A673 (cell line): ENCODE results near the gene TENM3. TPM values are rescaled to one million over a fixed set of nuclear protein-coding genes. Genes with fewer than 3 reads are reported as not detected.

ENCODE experiments used
- BruUV-seq: library from RNA; stranded (reverse); fragments of 400-500 nt; replicated peaks from 2 replicates; lab custom pipeline; 2021; lab: Mats Ljungman, UMichigan
- CTCF ChIA-PET: fragments of 300-600 bp; sonication (Branson Sonifier 250); formaldehyde crosslinking; loops from one replicate; lab custom pipeline; 2022; ENCODE audit warnings: antibody characterized with exemption; lab: Charles Lee
- POLR2A ChIA-PET: fragments of 300-600 bp; sonication (Branson Sonifier 250); formaldehyde crosslinking; loops from one replicate; lab custom pipeline; 2022; ENCODE audit warnings: antibody characterized with exemption; ENCODE audit not compliant: low non-redundant PET; lab: Charles Lee
- DNase-seq: peaks from one replicate; pipeline ENCODE4 v3.0.0-alpha.2; 2015; ENCODE audit warnings: low spot score
- H3K27ac ChIP-seq: fragments of 200-600 bp; sonication (generic); 2 replicates; pipeline ENCODE4 v1.5.1; 2016; ENCODE audit warnings: mixed run types, low read depth, mild to moderate bottlenecking, mixed read lengths, antibody characterized with exemption, low read length; ENCODE audit not compliant: poor library complexity, severe bottlenecking
- H3K27me3 ChIP-seq: fragments of 200-600 bp; sonication (generic); replicated peaks from 2 replicates; pipeline ENCODE4 v1.6.1; 2017; ENCODE audit warnings: mixed run types, low read depth, mild to moderate bottlenecking, mixed read lengths, antibody characterized with exemption, low read length; ENCODE audit not compliant: insufficient read depth, poor library complexity
- H3K36me3 ChIP-seq: fragments of 200-600 bp; sonication (generic); 2 replicates; pipeline ENCODE4 v1.6.1; 2016; ENCODE audit warnings: mixed run types, mild to moderate bottlenecking, mixed read lengths, antibody characterized with exemption, low read length; ENCODE audit not compliant: insufficient read depth, poor library complexity, severe bottlenecking
- H3K4me1 ChIP-seq: fragments of 200-600 bp; sonication (generic); 2 replicates; pipeline ENCODE4 v1.6.1; 2017; ENCODE audit warnings: mixed run types, mild to moderate bottlenecking, mixed read lengths, antibody characterized with exemption, low read length; ENCODE audit not compliant: insufficient read depth, poor library complexity, severe bottlenecking
- H3K4me3 ChIP-seq: fragments of 200-600 bp; sonication (generic); 2 replicates; pipeline ENCODE4 v1.5.1; 2016; ENCODE audit warnings: low read depth, mixed run types, mild to moderate bottlenecking, mixed read lengths, low read length; ENCODE audit not compliant: poor library complexity, severe bottlenecking
- H3K9me3 ChIP-seq: fragments of 200-600 bp; sonication (generic); 2 replicates; pipeline ENCODE4 v1.6.1; 2016; ENCODE audit warnings: mixed run types, low read depth, mild to moderate bottlenecking, mixed read lengths, antibody characterized with exemption, low read length; ENCODE audit not compliant: poor library complexity, severe bottlenecking
- EZH2 ChIP-seq: fragments of 200-600 bp; sonication (generic); IDR thresholded peaks from 2 replicates; pipeline ENCODE4 v1.6.1; 2017; ENCODE audit warnings: borderline replicate concordance, low read depth, mild to moderate bottlenecking, mixed read lengths, antibody characterized with exemption, low read length; ENCODE audit not compliant: poor library complexity, severe bottlenecking
- intact Hi-C: fragments of 100-400 bp; cut with micrococcal nuclease; formaldehyde crosslinking; loops from one replicate; pipeline ENCODE4 v1.10.0; 2022; ENCODE audit not compliant: unreplicated experiment
- total RNA-seq: library from RNA; stranded (reverse); gene quantifications from 2 replicates; pipeline ENCODE4 v1.2.3, GENCODE V29; 2021
- TF ChIP-seq, protein P1 (sequence below): fragments of 300-800, 200-600 bp; sonication (generic); conservative IDR thresholded peaks from 2 replicates; pipeline ENCODE4 v1.5.1; 2017; ENCODE audit warnings: low read depth, mild to moderate bottlenecking, antibody characterized with exemption, low read length, moderate library complexity, mixed read lengths

The TENM3 gene
- total RNA-seq, 1 experiment from 2014 or later: 26.4 TPM

DNA sequence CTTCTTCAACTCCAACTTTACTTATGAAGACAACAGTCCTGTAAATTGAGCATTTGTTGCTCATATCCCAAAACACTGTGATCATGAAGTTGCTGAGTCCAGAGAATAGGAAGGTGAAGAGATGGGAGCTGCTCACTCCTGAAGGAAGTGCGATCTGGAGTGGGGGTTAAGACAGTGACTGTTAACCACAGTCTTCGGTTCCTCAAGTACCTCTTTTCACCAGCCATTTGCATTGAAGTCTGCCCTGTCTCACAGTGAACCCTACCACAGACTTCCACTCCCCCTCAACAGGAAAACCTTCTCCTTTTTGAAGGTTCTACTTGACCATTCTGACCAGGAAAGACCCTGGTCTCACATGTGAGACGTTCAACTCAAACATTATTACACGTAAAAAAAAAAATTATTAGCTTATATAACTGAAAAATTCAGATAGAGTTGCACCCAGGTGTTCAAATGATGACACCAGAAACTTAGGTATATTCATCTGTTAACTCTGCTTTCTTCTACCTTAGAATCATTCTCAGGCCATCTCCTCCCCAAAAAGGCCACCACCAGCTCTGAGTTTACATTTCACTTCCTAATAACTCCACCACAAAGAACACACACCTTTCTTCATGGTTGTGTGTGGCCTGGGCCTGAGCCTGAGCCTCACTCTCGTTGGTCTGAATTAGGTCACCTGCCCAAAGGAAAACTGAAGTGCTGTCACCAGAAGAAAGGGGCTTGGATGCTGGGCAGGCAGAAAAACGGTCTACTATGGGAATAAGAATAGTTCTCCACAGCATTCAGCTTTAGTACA, 474.8 kb downstream of the TENM3 start:
- Histone ChIP-seq H3K4me1 (no peaks in the 10 kb centered on the region), H3K36me3 (no peaks in the 10 kb centered on the region), H3K27ac (no peak overlapping the region), H3K27me3 (no peaks in the 10 kb centered on the region), H3K4me3 (no peak overlapping the region), H3K9me3 (no peaks in the 10 kb centered on the region)
- no peak for DNase-seq
- TF ChIP-seq, protein P1, sequence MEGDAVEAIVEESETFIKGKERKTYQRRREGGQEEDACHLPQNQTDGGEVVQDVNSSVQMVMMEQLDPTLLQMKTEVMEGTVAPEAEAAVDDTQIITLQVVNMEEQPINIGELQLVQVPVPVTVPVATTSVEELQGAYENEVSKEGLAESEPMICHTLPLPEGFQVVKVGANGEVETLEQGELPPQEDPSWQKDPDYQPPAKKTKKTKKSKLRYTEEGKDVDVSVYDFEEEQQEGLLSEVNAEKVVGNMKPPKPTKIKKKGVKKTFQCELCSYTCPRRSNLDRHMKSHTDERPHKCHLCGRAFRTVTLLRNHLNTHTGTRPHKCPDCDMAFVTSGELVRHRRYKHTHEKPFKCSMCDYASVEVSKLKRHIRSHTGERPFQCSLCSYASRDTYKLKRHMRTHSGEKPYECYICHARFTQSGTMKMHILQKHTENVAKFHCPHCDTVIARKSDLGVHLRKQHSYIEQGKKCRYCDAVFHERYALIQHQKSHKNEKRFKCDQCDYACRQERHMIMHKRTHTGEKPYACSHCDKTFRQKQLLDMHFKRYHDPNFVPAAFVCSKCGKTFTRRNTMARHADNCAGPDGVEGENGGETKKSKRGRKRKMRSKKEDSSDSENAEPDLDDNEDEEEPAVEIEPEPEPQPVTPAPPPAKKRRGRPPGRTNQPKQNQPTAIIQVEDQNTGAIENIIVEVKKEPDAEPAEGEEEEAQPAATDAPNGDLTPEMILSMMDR: no peak
- no peak for TF ChIP-seq EZH2
- intact Hi-C loops: no loop called here
- ChIA-PET CTCF (no interaction called here), POLR2A (no interaction called here)
- no TSS peak for BruUV-seq

DNA sequence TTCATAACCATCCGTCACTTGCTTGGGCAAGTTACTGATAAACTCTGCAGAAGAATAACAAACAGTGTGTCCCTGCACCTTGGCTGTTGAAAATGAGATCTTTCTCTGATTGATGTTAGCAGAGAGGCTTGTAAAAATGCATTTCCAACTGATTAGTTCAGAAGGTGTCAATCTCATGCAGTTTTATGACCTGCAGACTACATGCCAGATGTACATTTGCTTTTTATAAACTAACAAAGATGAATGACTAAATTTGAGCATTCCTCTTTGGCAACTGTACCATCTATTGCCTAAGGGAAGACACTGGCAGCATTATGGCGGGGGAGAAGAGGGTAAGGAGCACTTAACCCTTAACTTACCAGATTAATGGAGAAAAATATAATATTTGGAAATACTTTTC, 481.2 kb downstream of the TENM3 start:
- no peak for TF ChIP-seq EZH2
- TF ChIP-seq, protein P1: no peak
- H3K4me1 ChIP-seq: peaks cover 6% of the 10 kb centered on the region
- no peaks in the 10 kb centered on the region for H3K9me3 ChIP-seq
- ChIA-PET CTCF (no interaction called here), POLR2A (no interaction called here)
- DNase-seq: peak; percentile 6
- H3K4me3 ChIP-seq: no peak overlapping the region
- no peaks in the 10 kb centered on the region for H3K36me3 ChIP-seq
- H3K27me3 ChIP-seq: no peaks in the 10 kb centered on the region
- H3K27ac ChIP-seq: no peak overlapping the region
- intact Hi-C loops: no loop called here
- no TSS peak for BruUV-seq

GRCh38 chr4:182729516-182729915, 486.3 kb downstream of the TENM3 start:
- no peaks in the 10 kb centered on the region for H3K27me3 ChIP-seq
- BruUV-seq: no TSS peak
- no peak overlapping the region for H3K27ac ChIP-seq
- ChIA-PET CTCF (interaction anchor here (0.6 kb wide), 1 partner anchor 847 kb away, joined by 4 read pairs; no protein-coding TSS in a partner anchor), POLR2A (no interaction called here)
- H3K4me1 ChIP-seq: peaks cover 19% of the 10 kb centered on the region
- intact Hi-C loops: no loop called here
- H3K4me3 ChIP-seq: no peak overlapping the region
- no peaks in the 10 kb centered on the region for H3K9me3 ChIP-seq
- peak; percentile 49 for DNase-seq
- H3K36me3 ChIP-seq: no peaks in the 10 kb centered on the region
- no peak for TF ChIP-seq EZH2
- TF ChIP-seq, protein P1: no peak
